Tibial nerve (tissue), 4 donors: ENCODE results near the gene PRSS48. TPM values are rescaled to one million over a fixed set of nuclear protein-coding genes. Genes with fewer than 3 reads are reported as not detected.
A peak's percentile ranks its signal among the peaks of the same experiment; 100 is the strongest.

Source experiments
- DNase-seq, 2 donors: peaks; one replicate each; pipeline ENCODE4 v3.0.0-alpha.2; 2019; ENCODE audit warnings: low spot score in 2 of 2
- H3K27ac ChIP-seq, 4 donors: fragments of 200-600 bp; sonication (generic) in 3 of 4; one replicate each; pipeline ENCODE4 v1.5.1; 2017 to 2019; ENCODE audit warnings: mild to moderate bottlenecking in 1 of 4
- H3K27me3 ChIP-seq, 2 donors: fragments of 200-600 bp; sonication (generic) in 1 of 2; one replicate each; pipeline versions ENCODE4 v1.5.1 to v1.6.0; 2017 to 2019
- H3K36me3 ChIP-seq, 3 donors: fragments of 200-600 bp; sonication (generic); one replicate each; pipeline ENCODE4 v1.5.1; 2018 to 2019
- H3K4me1 ChIP-seq, 4 donors: fragments of 200-600 bp; sonication (generic) in 3 of 4; one replicate each; pipeline ENCODE4 v1.5.1; 2017 to 2019
- H3K4me3 ChIP-seq, 4 donors: fragments of 200-600 bp; sonication (generic) in 3 of 4; one replicate each; pipeline ENCODE4 v1.5.1; 2017 to 2019; ENCODE audit warnings: mild to moderate bottlenecking in 1 of 4, moderate library complexity in 1 of 4
- H3K9me3 ChIP-seq, 4 donors: fragments of 200-600 bp; sonication (generic) in 3 of 4; one replicate each; pipeline ENCODE4 v1.5.1; 2017 to 2019
- EP300 ChIP-seq, 2 donors: sonication (generic); formaldehyde crosslinking; IDR thresholded peaks; one replicate each; pipeline ENCODE4 v1.6.1; 2017; ENCODE audit warnings: antibody characterized with exemption in 2 of 2, mild to moderate bottlenecking in 1 of 2
- POLR2A ChIP-seq, 2 donors: fragments of 450-650 bp; IDR thresholded peaks; one replicate each; pipeline ENCODE4 v1.6.1; 2017; ENCODE audit warnings: antibody characterized with exemption in 2 of 2, mild to moderate bottlenecking in 2 of 2, moderate library complexity in 2 of 2
- WGBS, 2 donors: methylation state at CpG; one replicate each; pipeline ENCODE4 v1.1.5; 2018; 5-methylcytosine and 5-hydroxymethylcytosine counted together
- total RNA-seq, 4 donors: library from RNA; depleted of rRNA; stranded (reverse); fragments of >200 nt; gene quantifications; one replicate each; pipeline ENCODE4 v1.1.0, GENCODE V29; 2016
- TF ChIP-seq, protein P1 (sequence below), 5 experiments: fragments of 200-600 bp in 3 of 5; fragments of 450-650 bp in 2 of 5; sonication (generic) in 3 of 5; IDR thresholded peaks; one replicate each; pipeline ENCODE4 v1.5.1; 2016 to 2019; ENCODE audit warnings: antibody characterized with exemption in 5 of 5, mild to moderate bottlenecking in 3 of 5, moderate library complexity in 2 of 5

Gene PRSS48
- total RNA-seq, 4 donors from 2014 or later = not detected

DNA sequence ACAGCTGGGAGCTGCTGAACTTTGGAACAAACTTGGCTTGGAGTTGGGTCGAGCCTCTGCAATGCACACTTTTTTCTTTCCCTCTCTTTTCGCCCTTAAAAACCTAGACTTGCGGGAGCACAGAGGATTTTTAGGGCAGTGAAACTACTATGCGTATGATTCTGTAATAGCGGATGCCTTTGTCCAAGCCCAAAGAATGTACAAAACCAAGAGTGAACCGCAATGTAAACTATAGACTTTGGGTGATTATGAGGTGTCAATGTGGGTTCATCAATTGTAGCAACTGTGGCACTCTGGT is 48.9 kb downstream of the PRSS48 start:
- no peak for DNase-seq
- Histone ChIP-seq H3K27me3 (no peaks in the 10 kb centered on the region), H3K4me3 (peak overlapping the region; percentile 63 to 94 (median 79)), H3K36me3 (no peaks in the 10 kb centered on the region), H3K9me3 (no peaks in the 10 kb centered on the region), H3K4me1 (peaks cover 0 to 31% (median 9%) of the 10 kb centered on the region in 4 donors), H3K27ac (peak overlapping the region; percentile 89 to 97 (median 92))
- TF ChIP-seq, protein P1, sequence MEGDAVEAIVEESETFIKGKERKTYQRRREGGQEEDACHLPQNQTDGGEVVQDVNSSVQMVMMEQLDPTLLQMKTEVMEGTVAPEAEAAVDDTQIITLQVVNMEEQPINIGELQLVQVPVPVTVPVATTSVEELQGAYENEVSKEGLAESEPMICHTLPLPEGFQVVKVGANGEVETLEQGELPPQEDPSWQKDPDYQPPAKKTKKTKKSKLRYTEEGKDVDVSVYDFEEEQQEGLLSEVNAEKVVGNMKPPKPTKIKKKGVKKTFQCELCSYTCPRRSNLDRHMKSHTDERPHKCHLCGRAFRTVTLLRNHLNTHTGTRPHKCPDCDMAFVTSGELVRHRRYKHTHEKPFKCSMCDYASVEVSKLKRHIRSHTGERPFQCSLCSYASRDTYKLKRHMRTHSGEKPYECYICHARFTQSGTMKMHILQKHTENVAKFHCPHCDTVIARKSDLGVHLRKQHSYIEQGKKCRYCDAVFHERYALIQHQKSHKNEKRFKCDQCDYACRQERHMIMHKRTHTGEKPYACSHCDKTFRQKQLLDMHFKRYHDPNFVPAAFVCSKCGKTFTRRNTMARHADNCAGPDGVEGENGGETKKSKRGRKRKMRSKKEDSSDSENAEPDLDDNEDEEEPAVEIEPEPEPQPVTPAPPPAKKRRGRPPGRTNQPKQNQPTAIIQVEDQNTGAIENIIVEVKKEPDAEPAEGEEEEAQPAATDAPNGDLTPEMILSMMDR (IDR thresholded peaks at IDR 0.05) = no peak
- WGBS, 2 donors = 25 to 33% methylated on average over 6 of the region's 6 CpGs

DNA sequence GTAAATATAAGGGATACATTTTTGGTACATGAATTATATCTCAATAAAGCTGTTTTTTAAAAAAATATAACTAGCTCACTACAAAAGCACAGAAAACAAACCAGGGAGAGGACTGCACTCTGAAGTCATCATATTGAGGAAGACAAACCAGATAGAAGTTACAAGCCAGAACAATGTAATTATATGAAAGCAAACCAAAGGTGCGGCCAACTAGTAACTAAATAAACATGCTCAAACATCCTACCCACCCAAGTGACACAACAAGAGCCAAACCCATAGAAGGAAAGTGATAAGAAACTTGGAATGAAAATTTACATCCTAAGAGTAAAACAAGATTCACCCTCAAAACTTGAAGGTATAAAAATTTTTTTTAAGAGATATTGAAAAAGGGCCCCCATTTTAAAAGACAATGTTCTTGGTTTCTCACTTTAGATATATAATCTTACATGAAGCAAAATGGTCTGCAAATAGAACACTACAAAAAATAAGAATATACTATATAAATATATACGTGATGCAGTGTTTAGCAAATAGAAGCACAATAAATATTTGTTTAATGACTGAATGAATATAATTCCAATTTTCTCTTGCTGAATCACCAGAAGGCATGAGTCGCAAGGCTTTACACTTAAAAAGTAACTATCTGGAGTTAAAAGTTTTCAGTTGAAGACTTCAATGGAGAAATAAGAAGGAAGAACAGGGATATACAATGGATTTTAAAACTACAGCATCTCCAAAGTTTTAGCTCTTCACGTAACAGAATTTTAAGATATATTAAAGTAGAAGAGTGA is 52.5 kb downstream of the PRSS48 start:
- Histone ChIP-seq H3K27me3 (no peaks in the 10 kb centered on the region), H3K4me3 (no peak overlapping the region), H3K27ac (no peak overlapping the region), H3K36me3 (no peaks in the 10 kb centered on the region), H3K4me1 (no peaks in the 10 kb centered on the region), H3K9me3 (no peaks in the 10 kb centered on the region)
- no peak for DNase-seq
- WGBS, 2 donors = 92 to 93% methylated on average over 4 of the region's 4 CpGs
- TF ChIP-seq EP300 (IDR thresholded peaks at IDR 0.05) (no peak), POLR2A (IDR thresholded peaks at IDR 0.05) (no peak)
- TF ChIP-seq, protein P1 (IDR thresholded peaks at IDR 0.05) = no peak

- TF ChIP-seq POLR2A (IDR thresholded peaks at IDR 0.05) (no peak), EP300 (IDR thresholded peaks at IDR 0.05) (no peak)
- TF ChIP-seq, protein P1 (IDR thresholded peaks at IDR 0.05) = no peak
- 78 to 100% methylated on average over 1 of the region's 1 CpG for WGBS, 2 donors
- Histone ChIP-seq H3K27ac (no peak overlapping the region), H3K4me3 (no peak overlapping the region), H3K4me1 (no peaks in the 10 kb centered on the region), H3K36me3 (no peaks in the 10 kb centered on the region), H3K9me3 (no peaks in the 10 kb centered on the region), H3K27me3 (no peaks in the 10 kb centered on the region)
- no peak for DNase-seq
Observed at GRCh38 chr4:151331276-151332042, 54.5 kb downstream of the PRSS48 start.

GRCh38 chr4:151339467-151339866 is 62.5 kb downstream of the PRSS48 start:
- no peaks in the 10 kb centered on the region for H3K9me3 ChIP-seq
- TF ChIP-seq POLR2A (IDR thresholded peaks at IDR 0.05) = no peak
- TF ChIP-seq EP300 (IDR thresholded peaks at IDR 0.05) = no peak
- TF ChIP-seq, protein P1 (IDR thresholded peaks at IDR 0.05) = no peak
- WGBS, 2 donors = 89 to 95% methylated on average over 2 of the region's 2 CpGs

DNA sequence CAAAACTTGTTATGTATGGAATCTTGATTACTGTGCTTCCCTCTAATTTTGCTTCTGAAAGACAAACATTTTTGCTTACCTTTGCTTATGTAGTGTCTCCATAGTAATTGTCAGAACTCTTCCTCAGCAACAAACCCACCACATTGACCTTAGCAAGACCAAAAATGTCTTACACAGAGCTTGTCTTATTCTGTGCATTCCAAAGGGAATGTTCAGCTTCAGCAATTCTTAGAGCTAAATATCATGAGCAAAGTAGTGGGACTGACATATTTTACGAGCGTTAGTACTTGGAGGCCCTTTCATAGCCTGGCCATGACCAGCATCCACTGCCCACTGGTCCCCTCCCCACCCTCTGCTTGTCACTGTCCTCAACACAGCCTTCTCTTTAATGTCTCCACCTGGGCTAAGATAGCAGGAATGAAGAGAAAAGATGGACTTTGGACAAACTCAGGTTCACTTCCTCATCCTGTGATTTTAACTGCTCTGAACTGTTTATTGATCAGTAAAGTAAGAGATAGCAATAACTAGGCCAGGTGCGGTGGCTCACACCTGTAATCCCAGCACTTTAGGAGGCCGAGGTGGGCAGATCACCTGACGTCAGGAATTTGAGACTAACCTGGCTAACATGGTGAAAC is 63.9 kb downstream of the PRSS48 start:
- 58 to 67% methylated on average over 5 of the region's 5 CpGs for WGBS, 2 donors
- peak in 1 of 2 donors; percentile 4 for TF ChIP-seq EP300 (IDR thresholded peaks at IDR 0.05)
- TF ChIP-seq, protein P1 (IDR thresholded peaks at IDR 0.05) = no peak
- TF ChIP-seq POLR2A (IDR thresholded peaks at IDR 0.05) = no peak

More at GRCh38 chr4:151339467-151339866, 62.5 kb downstream of the PRSS48 start:
- Histone ChIP-seq H3K27me3 (no peaks in the 10 kb centered on the region), H3K4me3 (no peak overlapping the region), H3K36me3 (no peaks in the 10 kb centered on the region), H3K27ac (peak overlapping the region in 1 of 4 donors; percentile 77), H3K4me1 (no peaks in the 10 kb centered on the region)
- DNase-seq = no peak

More for the DNA sequence above, 63.9 kb downstream of the PRSS48 start:
- Histone ChIP-seq H3K4me1 (no peaks in the 10 kb centered on the region), H3K4me3 (no peak overlapping the region), H3K36me3 (no peaks in the 10 kb centered on the region), H3K27me3 (no peaks in the 10 kb centered on the region), H3K9me3 (no peaks in the 10 kb centered on the region), H3K27ac (peak overlapping the region; percentile 2 to 77 (median 47))
- no peak for DNase-seq
